Nucleus accumbens (tissue), 56 donors: ENCODE data around the gene PACS2.
"Not testable (repeated sequence)": the region's sequence is repeated elsewhere in the genome, so short reads cannot be mapped to it uniquely, and the experiment has no call there.

Experiments used
- DNase-seq, 56 donors: peaks; one replicate each; lab custom pipeline; 2025; lab: John Stamatoyannopoulos, UW

Gene PACS2

DNA sequence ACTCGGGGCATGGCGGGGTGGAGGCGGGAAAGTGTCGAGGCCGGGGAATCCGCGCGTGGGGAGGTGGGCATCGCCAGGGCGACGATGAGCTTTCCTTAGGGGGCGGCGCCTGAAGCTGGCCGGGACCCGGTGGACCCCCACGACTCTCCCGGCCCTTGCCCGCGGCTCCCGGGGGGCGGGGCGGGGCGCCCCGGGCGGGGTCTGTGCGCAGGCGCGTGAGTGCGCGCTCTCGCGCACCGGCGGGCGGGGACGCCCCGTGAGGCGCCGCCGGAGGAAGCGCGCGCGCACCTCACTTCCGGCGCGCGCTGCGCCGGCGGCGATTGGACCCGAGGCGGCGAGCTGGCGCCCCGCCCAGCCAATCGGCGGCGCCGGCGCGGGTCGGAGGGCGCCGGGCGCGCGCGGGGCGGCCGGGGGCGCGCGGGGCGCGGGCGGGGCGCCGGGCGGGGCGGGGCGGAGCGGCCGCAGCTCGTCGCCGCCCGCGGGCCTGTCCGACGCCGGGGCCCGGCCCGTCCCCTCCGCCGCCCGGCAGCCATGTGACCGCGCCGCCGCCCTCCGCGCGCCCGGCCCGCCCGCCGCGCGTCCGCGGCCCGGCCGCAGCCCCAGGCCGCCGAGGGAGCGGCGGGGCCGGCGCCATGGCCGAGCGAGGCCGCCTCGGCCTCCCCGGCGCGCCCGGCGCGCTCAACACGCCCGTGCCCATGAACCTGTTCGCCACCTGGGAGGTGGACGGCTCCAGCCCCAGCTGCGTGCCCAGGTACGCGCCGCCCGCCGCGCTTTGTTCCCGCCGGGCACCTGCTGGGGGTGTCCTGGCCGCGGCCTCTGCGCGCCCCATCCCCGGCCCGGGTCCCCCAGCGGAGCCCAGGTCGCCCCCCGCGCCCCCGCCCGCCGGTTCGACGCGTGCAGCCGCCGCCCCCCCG, at the start of gene PACS2:
PACS2 (plus strand) TSS at position 462 of the 914 bp plus-strand sequence; CDS start at position 633, 171 bp downstream.
- peak in 36 of 56 donors; percentile 36 to 90 (median 60) for DNase-seq

DNA sequence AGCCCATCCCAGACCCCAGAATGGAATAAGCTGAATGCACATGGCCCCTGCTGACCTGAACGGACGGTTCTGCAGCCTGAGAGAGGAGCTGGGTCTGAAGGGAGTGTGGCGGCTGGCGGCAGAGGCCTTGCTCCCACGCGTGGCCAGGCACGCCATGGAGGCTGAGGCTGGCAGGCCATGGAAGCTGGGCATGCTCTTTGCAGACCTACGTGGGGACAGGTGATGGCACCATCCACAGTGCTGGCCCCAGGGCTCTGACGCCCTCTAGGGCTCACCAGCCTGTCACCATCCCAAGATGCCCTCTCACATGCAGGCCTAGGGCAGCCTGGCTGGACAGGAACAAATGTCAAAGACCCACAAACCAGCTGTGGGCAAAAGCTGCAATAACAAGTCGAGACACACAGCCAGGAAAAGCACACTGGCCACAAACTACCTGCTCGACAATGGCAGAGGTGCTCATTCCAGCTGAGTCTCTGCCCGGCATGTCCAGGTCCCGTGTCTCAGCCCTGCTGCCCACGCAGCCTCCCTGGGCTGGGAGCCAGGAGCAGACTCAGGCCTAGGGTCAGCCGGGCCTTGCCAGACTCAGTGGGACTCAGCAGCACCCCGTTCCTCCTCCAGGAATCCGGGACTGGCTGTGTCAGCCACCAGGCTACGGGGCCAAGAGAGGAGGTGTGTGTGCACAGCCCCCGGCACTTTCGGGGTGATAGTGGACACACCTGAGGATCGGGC, 46.6 kb upstream of the PACS2 start:
- DNase-seq, result no peak

DNA sequence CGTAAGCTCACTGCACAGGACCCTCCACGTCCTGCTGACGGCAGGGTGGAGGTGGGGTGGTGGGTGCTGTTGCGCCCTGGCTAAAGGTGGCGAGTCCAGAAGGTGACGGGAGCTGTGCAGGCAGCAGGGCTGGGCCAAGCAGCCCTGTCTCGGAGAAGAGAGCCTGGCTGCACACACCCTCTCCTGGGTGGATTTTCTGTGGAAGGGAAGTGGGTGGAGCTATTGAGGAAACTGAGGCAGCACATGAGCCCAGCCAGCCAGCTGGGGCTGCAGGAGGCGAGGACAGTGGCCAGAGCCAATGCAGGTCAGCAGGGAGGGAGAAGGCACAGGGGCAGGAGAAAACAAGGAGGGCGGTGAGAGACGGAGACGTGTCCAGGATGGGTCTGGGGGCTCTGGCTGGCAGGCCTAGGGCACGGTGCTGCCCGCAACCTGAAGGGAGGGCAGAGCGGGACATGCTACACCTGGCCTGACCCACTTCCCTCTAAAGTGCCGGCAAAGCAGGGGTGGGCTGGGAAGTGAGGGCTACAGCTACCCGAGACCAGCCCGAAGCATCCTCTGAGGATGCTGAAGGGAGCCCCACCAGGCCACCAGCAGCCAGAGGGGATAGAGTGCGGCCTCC, 45.7 kb upstream of the PACS2 start:
- no peak for DNase-seq

DNA sequence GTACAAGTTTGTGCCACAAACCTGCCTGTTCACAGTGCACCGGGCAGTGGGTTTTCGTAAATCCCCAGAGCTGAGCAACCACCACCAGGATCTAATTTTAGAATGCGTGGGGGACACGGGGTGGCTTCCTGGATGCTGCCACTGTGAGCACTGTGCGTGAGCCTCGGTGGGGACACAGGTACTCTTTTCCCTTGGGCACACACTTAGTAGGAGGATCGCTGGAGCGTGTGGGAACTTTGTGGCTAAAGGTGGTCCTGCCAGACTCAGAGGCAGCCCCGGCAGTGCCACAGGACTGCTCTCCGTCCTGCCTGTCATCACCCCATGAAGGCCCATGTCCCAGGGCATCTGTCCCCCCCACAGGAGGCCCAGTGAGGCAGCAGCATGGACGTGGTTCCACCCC, 45.1 kb upstream of the PACS2 start:
- no peak for DNase-seq

DNA sequence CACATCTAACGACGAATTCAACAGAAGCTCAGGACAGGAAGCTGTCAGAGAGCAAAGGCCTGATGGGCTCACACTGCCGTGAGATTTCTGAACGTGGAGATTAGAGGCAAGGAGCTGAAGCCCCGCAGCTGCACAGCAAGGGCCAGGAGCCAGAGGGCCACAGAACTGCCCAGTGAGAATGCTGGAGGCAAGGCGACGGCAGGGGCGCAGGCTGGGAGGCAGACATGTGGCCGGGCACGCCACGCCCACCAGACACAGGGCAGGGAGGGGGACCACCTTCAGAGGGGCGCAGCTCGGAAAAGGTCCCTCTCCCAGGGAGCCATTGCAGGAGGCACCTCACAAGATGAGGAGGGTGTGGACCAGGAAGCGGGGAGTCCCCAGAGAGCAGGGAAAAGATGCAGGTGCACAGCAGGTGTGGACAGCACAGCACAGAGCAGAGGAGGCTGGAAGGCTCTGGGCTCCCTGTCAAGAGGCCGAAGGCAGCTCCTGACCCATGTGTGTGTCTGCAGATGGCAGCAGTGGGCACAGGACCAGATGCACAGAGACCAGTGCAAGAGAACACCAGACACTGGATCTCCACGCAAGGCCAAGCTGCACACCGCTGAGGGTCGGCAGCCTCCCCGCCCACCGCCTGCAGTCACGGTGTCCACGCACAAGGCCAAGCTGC, 43.2 kb upstream of the PACS2 start:
- DNase-seq, result peak in 7 of 56 donors; percentile 5 to 30 (median 26)

DNA sequence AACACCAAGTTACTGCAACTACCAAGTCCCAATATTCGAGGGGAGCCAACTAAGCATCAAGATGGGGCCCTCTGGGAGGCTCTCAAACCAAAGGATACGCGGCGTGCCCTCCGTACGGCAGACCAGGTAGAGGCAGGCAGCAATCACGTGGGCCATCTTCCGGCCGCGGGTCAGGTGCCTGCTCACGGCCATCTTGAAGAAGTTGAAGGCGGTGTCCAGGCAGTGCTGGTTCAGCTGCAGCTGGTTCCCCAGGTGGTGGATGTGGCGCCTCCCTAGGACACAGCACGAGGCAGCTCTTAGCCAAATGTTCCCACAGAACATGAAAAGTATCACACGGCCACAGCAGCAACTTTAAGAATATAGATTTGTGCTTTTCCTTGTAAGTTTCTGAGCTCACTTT, 41.9 kb upstream of the PACS2 start:
- DNase-seq, result no peak

DNA sequence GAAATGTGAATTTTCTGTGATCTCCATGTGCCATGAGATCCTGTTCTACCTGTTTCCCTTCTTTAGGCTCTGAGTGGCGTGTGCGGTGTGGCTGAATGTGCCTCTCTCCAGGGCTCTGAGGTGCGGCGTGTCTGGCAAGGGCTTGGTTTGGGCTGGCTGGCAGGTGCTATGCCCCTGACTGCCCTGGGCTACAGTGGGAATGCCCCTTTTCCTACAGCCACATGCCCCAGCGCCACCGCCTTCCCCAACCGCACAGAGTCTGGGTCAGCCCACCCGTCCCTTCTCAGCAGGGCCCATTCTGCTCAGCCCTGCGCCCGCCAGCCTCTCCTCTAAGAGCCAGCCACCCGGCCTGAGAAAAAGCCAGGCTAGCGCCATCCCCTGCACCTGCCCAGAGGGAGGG, 41.5 kb upstream of the PACS2 start:
- no peak for DNase-seq

DNA sequence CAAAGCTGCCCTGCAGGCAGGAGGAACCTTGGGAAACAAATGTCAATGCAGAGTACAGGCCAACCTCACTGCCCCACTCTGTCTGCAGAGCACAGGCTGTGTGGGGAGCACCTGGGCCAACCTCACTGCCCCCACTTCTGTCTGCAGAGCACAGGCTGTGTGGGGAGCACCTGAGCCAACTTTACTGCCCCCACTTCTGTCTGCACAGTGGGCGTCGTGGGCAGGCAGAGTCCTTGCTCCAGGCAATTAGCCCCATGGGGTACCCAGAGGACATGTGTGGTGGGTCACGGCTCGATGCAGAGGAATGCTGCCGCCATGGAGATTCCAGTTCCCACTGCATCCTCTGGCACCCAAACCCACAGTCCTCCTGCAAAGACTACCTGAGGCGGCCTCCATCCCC, 39.9 kb upstream of the PACS2 start:
- no peak for DNase-seq

DNA sequence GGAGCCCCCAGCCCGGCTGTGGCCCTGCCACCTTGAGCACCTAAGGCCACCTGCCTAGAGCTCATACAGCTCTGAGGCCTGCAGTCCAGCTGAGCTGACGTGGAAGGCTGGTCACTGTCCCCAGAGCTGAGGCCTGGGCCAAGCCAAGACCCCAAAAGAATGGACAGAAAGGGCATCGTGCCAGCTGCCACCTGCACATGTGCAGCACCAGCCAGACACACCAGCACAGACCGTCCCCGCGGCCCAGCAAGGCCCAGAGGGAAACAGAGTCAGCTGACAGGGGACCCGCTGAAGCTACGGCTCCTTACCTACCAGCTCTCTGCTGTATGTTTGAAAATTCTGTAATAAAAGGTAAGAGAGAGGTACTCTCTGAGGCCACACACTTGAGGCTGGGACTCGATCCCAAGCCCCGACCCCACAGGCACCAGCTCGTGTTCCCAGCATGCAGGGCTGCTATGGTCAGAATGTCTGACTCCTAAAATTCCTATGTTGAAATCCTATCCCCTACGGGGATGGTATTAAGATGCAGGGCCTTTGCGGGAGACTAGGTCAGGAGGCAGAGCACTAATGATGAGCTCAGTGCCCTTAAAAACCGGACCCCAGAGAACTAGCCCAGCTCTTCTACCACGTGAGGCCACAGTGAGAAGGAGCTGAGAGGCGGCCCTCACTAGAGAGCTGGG, 39.1 kb upstream of the PACS2 start:
- DNase-seq, result no peak

DNA sequence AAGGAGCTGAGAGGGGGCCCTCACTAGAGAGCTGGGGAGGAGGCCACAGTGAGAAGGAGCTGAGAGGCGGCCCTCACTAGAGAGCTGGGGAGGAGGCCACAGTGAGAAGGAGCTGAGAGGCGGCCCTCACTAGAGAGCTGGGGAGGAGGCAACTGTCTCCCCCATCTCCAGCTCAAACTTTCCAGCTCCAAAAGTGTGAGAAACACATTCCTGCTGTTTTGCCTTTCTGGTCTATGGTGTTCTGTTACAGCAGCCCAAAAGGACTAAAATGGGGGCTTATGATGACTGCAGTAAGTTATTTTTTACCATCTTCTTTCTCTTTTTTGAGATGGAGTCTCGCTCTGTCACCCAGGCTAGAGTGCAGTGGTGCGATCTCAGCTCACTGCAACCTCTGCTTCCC, 37.1 kb upstream of the PACS2 start:
- not testable (repeated sequence) for DNase-seq

DNA sequence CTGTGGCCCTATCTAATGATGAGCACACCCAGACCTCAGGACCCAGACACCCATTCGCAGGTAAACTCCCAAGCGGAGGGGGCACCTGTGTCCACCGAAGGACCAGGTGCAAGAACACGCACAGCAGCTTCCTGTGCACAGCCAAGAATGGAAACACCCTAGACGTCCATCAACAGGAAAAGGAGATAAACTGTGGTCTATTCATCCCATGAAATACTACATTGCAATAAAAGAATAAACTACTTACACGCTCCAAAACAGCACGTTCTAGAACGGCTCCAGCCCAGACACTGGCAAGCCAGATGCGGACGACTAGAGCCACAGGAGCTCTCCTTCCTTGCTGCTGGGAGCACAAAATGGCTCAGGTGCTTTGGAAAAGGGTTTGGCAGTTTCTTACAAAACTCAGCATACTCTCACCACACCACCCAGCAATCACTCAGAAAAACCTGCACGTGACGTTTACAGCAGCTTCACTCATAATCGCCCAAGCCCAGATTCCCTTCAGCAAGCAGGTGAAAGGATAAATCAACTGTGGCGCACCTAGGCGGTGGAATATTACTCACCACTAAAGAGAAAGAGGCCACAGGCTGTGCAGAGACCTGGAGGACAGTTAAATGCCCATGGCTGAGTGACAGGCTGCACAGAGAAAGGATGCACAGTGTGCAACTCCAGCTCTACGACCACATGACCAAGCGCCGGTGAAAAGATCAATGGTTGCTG, 34.7 kb upstream of the PACS2 start:
- no peak for DNase-seq

DNA sequence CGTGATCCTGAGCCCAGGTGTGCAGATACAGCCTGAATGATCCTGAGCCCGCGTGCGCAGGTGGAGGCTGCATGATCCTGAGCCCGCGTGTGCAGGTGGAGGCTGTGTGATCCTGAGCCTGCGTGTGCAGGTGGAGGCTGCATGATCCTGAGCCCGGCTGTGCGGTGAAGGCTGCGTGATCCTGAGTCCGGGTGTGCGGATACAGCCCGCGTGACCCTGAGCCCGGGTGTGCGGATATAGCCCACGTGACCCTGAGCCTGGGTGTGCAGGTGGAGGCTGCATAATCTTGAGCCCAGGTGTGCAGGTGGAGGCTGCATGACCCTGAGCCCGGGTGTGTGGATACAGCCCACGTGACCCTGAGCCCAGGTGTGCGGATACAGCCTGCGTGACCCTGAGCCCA, 34.0 kb upstream of the PACS2 start:
- no peak for DNase-seq

DNA sequence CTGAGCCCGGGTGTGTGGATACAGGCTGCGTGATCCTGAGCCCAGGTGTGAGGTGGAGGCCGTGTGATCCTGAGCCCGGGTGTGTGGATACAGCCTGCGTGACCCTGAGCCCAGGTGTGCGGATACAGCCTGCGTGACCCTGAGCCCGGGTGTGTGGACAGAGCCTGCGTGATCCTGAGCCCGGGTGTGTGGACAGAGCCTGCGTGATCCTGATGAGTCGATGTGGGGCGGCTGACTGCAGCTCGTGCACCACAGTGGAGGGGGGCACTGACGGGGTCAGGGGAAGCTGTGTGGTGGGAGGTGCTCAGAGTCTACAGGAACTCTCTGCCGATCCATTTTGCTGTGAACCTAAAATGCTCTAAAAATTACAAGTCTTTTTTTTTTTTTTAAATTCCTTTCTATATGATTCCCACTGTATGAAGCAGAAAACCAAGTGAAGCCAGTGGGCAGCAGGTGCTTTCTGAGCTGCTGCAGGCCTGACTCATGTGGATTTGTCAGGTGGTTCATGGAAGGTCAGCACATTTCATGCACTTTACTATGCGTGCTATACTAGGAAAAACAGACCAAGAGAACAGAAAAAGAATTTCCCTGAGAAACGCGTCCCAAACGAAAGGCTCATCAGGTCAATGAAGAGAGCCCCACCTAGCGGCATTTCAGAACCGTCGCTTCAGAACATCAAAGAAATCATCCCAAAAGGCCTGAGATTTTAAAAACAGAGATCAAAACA, 33.0 kb upstream of the PACS2 start:
- peak in 13 of 56 donors; percentile 4 to 46 (median 25) for DNase-seq

DNA sequence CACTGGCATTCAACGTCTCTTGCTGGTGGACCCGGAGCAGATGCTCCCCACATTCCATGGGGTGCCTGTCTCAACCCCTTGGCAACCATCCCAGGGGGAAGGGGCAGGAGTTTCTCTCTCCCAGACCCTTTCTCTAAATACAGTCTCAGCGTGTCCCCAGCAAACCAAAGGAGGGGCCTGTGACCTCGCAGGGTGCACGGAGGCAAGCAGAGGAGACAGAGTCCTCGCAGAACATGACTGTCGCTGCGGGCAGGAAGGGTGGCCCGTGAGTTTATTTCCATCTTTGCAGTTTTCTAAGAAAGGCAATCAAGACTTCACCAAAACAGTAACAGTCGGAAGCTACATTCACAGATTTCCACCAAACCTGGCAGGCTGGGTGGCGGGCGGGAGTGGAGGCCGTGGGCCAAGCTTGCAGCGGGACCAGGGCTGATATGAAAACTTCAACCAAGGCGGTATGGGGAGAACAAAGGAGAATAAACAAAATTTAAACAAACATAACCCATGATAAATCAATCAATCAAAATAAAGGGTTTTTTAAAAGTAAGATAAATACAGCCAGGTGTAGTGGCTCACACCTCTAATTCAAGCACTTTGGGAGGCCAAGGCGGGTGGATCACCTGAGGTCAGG, 32.3 kb upstream of the PACS2 start:
- DNase-seq, result no peak

DNA sequence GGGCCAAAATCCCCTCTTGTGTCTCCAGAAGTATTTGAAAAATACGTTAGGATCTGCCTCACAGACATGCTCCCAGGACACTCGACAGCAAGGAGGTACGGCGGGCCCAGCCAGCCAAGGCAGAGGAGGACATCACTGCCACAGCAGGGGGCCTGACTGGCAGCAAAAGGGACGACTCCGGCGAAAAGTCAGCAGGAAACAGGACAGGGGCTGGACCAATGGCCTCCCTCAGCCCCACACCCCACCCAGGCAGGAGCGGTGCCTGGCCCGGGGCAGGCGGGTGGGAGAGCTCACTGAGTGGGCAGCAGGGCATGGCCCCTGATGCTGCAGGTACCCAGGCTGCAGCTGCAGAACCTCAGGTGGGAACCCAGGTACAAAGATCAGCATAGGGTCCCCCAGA, 31.5 kb upstream of the PACS2 start:
- no peak for DNase-seq

DNA sequence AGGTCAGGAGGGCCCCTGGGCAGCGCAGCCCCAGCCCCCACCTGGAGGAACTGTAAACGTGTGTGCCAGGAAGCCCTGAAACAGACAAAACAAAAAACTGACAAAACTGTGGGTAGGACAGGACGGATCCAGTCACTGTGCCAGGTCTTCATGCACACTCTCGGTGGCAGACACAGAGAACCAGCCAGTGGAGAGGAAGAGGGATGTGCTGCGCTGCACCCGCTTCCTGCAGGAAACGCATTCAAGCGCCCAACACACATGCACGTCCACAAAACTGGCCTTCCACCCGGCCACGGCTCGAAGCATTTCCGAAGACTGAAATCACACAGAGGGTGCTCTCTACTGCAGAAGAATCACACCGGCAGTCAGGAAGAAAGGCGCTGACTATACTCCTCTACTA, 30.6 kb upstream of the PACS2 start:
- DNase-seq, result no peak

DNA sequence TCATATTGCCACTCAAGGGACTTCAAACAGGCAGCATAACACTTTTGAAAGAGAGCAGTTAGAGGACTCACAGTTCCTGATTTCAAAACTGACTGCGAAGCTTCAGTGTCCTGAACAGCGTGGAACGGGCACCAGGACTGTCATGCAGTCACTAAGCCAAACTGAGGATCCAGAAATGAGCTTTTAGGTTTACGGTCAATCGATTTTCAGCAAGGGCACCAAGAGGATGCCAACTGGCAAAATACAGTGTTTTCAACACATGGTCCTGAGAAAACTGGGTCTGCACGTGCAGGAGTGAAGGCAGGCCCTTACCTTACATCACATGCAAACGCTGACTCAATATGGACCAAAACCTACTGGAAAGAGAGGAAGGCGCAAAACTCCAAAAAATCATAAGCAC, 29.4 kb upstream of the PACS2 start:
- DNase-seq, result no peak

DNA sequence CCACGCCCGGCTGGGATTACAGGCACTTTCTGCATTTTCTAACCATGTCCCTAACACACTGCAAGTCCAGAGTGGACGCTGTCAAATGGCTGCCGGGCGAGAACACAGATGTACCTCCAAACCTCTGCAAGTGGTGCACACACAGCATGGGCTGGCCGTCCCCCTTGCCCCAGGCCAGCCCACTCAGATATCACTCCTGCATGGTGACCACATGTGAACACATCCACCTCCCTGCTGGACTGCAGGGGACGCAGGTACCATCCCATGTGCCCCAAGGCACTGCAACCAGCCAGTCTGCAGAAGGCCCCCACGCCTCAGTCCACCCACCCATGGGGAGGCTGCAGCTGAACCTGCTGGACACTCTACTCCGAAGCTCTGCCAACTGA, 27.8 kb upstream of the PACS2 start:
- DNase-seq, result no peak
